ENCODE data around the gene PHF21B.
"Not testable (repeated sequence)": the region's sequence is repeated elsewhere in the genome, so short reads cannot be mapped to it uniquely, and the experiment has no call there.

The PHF21B gene

DNA sequence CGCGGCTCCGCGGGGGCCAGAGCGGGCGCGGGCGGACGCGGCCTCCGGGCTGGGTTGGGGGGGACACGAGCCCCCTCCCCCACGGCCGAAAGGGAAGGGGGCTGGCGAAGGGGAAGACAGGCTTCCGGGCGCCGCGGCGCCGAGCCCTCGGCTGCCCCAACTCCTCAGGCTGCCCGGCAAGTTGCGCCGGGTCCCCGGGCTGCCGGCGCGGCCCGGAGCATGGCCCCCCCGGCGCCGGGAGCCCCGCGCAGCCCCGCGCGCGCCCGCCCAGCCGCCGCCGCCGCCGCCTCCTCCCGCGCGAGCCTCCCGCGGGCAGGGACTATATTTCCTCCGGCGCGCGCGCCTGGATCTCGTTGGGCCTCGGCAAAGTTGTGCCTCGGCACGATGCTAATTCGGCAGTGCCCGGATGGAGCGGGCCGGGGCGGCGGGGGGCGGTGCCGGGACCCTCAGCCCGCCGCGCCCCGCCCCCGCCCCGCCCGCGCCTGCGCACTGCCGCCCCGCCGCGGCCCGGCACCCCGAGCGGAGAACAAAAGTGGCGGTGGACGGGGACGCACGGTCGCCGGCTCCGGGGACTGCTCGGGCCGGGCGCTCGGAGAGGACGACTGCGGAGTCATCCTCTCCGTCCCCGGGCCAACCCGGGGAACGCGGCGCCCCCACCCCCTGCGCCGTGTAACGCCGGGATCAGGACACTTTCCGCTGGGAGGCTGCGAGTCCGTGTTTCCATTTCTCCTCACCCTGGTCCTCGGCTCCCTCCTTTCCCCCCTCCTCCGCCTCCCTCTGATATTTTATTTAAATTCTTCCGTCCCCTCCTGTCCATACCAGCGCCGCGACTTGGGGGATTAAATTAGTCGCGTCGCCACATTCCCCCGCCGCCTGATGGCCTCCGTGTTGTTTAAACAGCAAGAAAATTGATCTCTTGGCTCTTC, at the start of gene PHF21B:
TSS of gene PHF21B (minus strand) at position 400 of the 926 bp plus-strand sequence. CDS start 456 bp downstream, outside the sequence.
- DNase-seq, result no peak

DNA sequence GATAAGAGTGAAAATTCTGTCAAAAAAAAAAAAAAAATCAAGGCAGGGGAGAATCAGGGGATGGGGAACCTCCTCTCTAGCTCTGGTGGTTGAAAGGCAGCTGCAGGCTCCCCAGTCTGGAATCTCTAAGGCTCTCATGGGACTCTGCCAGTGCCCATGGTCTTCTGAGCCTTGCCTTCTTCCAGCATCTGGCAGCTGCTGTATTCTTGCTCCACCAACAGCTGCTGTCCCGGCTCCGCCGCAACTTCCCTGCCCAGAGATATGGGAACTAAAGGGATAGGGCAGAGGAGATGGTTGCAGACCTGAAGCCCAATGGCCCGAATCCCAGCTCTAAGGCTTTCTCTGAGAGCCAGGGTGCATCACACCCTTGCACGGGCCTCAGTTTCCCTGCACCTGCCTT, 49.5 kb upstream of the PHF21B start:
- DNase-seq, result no peak

DNA sequence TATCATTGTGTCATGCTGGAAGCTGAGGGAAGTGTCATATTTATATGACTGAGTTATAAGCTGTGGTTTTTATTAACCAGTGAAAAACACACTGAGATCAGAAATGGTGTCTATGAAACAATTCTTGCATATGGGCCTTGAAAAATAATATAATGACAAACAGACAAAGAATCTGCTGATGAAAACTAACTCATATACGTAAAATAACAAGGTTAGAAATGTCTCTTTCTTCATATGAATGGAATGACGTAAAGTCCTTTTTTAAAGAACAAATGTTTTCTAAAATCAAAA, 48.8 kb upstream of the PHF21B start:
- no peak for DNase-seq

DNA sequence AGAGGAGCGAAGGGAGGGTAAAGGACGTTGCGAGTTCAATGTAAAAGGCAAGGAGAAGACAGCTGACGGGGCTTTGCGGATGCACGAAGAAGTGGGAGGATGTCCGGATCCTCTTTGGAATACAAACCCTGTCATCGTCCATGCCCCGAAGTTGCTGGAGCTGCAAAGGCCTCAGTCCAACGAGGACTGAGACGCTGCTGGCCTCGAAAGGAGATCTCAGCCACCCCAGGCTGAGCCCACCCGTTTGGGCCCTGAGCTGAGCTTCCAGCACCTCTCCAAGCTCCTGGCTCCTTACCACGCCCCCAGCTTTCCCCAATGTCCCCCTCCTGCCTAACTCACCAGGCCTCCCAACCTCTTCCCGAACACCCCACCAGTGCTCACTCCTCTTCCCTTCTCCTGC, 46.1 kb upstream of the PHF21B start:
- no peak for DNase-seq

DNA sequence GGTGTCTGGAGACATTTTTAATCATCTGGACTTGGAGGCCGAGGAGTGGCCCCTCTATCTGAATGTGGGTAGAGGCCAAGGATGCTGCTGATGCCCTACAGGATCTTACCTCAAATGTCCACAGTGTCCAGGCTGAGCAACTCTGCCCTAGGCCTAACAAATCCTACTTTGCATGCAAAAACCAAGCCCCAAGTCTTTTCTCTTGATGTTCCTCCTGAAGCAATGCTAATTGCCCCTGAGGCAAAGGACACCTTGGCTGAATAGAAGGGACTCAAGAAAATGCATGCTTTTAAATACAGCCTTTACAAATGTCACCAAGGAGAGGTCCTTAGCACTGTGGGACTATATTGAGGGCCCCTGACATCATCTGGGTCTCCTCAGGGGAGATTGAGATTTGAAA, 43.8 kb upstream of the PHF21B start:
- no peak for DNase-seq

DNA sequence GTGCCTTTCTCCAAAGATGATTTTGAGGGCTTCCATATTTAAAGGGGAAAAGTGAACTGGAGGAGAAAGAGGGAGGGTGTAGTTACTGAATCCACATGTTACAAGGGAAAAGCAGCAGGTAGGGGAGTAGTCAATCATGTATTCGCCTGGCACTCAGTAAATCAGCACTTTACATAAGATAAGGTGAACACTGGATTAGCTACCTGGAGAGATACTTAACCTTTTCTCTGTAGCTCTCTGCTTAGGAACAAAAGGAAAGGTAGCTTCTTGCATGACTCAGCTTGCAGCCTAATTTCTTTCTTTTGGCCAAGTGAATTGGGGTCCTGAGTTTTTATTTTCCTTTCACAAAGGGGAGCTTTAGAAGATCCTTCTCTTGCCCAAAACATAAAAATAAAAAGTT, 43.3 kb upstream of the PHF21B start:
- DNase-seq, result no peak

DNA sequence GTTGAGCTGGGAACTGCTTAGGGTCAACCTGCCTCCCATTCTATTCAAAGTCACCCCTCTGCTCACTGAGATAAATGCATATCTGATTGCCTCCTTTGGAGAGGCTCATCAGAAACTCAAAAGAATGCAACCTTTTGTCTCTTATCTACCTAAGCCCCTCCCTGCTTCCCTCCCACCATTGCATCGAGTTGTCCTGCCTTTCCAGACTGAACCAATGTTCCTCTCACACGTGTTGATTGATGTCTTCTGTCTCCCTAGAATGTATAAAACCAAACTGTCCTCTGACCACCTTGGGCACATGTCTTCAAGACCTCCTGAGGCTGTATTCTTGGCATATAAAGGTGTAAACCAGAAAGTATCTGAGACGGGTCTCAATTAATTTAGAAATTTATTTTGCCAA, 42.9 kb upstream of the PHF21B start:
- not testable (repeated sequence) for DNase-seq

DNA sequence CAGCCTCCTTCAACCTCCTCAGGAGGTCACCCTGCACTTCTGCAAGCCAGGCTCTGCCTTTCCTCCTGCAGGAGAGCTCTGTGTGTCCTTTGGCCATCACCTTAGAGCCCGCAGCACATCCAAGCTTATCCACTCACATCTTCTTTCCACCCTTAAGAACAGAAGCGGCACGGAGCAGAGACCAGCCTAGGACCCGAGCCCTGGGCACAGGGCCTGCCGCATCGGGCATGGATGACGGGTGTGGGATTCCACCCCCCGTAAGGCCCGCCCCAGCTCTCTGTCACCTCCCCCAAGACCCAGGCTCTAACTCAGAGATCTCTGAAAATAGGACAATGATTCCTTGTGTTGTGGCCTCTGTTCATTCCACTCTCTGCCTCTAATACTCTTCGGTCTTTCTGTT, 42.1 kb upstream of the PHF21B start:
- no peak for DNase-seq

DNA sequence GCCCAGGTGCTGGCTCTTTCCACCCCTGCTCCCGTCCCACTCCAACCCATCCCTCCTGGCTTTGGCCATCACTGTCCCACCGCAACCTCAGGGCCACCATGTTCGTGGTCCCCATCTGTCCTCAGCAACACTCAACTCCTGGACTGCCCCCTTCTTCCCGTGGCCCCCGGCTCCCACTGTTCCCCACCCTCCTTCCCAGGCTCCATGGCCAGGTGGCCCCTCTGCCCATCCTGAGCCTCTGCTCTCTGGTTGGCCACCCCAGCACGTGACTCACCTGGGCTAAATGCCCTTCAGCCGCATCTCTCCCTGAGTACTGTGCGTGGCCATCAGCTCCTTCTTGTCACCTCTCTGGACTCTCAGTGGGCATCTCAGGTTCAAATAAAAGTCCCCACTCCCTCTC, 41.6 kb upstream of the PHF21B start:
- DNase-seq, result no peak

DNA sequence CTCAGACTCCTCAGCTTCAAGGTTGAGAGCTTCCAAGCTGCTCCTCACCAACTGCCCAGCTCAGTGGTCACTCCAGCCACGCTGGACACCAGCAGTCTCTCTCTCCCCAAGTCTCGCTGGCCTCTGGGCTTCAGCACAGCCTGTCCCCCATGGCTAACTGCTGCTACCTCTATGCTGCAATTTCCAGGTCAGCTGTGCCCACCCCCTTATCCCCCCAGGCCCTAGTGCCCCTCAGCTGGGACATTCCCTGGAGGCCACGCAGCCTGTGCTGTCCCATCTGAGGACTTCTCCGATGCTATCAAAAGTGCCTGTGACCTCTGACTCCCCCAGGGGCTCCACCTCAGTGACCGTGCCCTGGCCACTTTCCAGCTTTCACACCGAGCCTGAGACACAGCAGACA, 37.5 kb upstream of the PHF21B start:
- DNase-seq, result no peak

DNA sequence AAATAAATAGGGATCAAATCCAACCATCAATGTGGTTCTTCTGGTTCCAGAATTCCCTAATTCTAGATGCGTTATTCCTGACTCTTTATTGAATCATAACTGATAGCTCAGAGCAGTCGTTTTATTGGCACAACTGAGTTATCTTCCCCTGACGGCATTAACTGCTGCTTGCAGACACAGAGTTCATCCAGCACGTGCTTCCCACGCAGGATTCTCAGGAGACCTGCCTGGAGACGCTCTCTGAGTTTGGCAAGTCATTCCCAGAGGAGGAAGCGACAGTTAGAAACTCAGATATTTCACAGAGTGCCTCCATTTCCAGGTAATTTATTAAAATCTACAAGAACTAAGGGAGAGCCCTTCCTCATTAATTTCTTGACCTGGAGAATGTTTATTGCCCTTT, 35.4 kb upstream of the PHF21B start:
- DNase-seq, result no peak

DNA sequence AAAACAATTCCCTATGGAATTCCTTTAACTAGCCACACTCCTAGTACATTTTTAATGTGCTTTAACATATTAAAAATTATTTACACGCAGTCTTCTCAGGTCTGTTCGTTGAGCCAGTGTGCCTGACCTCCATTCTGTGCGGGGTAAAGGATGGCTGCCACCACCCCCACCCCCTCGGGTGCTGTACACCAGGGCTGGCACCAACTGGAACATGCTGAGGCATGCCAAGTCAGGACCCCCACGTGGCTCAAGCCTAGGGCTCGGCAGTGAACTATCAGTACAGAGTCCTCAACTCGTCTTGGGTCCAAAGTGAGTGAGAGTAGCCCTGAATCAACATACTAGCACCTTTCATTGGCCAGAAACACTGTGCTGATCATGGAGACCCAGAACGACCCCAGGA, 32.5 kb upstream of the PHF21B start:
- DNase-seq, result no peak

DNA sequence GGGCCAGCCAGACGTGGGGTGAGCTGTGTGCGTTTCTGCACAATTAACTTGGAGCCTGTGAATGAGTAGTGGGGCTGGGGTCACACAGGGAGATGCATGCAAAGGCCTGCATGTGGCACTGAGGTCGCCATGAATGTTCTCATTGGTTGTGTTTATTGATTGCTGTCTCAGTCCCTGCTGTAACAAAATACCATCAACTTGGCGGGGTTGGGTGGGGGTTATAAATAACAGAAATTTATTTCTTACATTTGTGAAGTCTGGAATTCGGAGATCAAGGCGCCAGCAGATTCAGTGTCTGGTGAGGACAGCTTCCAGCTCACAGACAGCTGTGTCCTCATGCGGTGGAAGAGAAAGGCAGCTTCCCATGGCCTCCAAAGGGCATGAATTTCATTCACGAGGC, 29.3 kb upstream of the PHF21B start:
- DNase-seq, result no peak

DNA sequence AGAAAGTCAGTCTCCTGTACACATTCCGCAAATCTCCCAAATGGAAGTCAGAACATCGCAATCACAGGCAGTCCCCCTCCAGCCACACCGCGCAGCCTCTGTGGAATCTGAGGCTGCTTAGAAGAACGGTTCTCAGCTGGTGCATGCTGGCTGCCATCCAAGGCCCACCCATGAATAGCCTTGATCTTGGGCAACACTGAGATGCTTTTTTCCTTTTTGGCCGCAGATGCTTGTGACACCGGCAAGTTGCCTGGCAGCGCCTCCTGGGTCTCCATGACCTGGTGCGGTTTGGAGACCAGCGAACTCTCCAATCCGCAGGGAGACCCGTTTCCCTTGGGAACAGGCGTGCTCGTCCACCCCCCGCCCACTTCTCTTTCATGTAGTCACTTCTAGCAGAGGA, 26.3 kb upstream of the PHF21B start:
- no peak for DNase-seq

DNA sequence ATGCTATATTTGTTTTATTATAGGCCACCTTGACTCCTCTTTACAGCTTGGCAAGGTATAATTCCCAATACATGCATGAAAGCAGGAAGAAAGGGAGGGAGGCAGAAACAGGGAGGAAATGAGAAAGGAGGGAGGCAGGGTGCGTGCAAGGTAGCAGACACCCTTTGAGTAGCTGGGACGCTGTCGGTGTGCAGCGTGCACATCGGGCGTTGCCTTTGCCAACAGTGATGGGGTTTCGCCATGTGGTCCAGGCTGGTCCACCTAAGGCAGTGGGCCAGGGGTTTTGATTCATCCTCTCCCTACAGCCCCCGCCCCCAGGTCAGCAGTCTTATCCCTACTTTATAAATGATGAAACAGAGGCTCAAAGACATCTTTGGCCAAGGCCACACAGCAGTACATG, 25.0 kb upstream of the PHF21B start:
- no peak for DNase-seq

DNA sequence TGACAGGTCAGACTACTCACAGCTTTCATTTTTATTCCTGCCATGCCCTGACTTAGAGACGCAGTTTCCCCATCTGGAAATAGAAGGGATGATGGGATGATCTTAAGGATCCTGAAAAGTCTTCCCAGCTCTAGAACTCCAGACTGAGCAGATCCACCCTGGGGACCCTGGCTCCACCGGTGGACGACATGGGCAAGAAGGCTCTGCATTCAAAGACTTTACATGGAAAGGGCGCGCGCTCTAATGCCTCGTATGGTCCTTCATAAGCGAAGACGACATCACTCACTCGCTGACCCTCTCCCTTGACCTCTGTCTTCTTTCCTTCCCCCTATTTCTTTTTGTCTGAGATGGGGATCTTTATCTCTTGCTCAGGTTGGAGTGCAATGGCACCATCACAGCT, 24.4 kb upstream of the PHF21B start:
- no peak for DNase-seq

DNA sequence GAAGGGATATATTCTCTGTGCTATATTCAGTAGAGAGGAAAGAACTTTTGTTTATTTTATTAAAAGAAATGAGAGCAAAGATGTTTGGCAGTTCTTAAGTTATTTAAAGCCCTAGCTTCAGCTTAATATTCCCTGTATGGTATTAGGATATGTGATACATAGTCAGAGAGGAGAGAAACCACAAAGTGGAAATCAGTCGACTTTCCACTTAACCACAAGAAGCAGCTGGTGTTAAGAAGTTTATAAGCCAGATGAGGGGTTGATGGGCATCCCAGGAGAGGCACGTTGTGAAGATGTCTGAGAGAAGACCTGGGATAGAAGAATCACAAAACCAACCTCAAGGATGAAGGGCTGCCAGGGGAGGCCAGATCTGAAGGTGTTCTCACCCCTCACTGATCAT, 23.3 kb upstream of the PHF21B start:
- DNase-seq, result no peak

DNA sequence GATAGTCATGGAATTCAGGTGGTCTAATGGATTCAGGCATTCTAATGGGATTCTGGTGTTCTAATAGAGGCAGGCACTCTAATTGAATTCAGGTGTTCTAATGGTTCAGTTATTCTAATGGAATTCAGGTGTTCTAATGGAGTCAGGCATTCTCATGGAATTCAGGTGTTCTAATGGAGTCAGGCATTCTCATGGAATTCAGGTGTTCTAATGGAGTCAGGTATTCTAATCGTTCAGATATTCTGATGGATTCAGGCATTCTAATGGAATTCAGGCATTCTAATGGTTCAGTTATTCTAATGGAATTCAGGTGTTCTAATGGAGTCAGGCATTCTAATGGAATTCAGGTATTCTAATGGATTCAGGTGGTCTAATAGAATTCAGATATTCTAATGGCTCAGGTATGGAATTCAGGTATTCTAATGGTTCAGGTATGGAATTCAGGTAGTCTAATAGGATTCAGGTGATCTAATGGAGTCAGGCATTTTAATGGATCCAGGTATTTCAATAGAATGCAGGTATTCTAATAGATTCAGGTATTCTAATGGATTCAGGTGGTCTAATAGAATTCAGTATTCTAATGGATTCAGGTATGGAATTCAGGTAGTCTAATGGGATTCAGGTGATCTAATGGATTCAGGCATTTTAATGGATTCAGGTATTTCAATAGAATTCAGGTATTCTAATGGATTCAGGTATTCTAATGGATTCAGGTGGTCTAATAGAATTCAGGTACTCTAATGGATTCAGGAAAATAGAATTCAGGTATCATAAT, 22.0 kb upstream of the PHF21B start:
- DNase-seq, result no peak

DNA sequence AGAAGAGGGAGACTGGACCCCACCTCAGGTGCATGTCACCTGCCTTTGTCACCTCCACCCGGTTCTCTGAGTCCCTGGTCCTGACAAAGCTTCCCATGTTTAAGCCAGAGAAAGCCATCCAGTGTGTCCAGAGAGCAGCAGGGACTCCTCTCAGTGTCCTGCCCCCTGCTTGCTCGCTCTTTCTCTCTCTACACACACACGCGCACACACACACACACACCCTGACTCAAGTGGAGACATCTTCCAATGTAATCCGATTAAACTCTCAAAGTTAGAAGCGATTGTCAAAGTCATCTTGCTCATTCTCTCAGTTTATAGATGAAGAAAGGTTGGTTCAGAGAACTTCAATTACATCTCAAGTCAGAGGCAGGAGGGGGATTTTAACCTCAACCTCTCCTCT, 19.7 kb upstream of the PHF21B start:
- DNase-seq, result no peak

DNA sequence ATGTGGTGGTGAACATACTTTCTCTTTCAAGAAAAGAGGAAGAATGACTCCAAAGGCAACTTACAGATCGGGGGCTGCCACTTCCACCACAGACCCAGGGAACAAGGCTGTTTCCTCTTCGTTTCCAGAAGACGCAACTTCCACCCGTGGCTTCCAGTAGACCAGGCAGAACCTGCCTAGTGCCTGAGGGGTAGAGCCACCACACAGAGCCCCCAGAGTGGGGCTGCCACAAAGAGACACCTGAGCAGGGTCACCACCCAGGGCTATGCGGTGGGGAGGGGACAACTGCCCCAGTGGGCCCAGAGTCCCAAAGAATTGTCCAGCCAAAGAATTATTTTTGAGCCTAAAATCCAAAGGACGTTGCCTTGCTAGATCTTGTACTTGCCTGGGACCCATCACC, 16.7 kb upstream of the PHF21B start:
- DNase-seq, result no peak

DNA sequence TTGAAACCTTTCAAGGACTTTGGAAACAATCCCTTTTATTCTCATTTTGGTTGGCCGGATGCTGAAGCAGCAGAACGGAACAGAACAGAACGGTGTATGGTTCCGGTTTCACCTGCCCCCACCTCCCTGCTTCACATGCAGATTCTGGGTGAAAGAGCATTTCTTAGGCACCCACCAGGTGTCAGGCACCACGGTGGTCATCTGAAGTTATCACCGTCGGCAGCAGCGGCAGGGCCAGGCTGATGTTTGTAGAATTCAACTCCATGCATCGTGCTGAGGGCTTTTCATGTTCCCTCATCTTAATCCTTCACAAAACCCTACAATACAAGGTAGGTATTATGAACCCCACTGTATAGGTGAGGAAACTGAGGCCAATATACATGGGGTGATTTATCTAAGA, 13.6 kb upstream of the PHF21B start:
- DNase-seq, result no peak

DNA sequence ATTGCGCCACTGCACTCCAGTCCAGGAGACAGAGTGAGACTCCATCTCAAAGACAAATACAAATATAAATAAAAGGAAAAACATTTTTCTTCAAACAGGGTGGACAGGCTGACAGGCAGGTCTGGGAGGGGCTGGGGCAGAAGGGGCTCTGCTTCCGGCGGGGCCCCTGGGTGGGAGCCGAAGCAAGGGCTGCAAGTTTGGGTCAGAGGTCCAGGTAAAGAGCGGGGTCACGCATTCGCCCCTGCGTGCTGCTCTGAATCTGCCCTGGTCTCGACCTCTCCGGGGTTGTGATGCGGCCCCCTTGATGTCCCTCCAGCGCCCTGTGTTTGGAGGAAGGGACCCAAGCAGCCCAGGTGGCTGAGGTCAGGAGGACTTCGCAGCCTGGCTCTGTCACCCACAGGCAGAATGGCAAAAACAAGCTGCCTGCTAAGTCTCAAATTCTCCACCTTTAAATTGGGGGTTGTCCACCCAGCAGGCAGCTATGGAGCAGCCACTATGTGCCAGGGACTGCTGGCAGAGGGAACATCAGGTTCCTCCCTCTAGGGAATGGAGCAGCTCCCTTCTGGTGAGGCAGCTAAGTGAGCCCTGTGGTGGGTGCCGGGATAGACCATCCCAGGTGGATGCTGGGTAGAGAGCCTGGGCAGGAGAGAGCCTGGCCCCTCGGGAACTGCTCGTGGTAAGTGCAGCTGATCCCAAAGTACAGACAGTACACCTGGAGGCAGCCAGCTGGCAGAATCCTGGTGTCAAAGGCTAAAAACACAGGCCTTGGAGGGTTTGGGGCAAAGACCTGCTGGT, 10.3 kb upstream of the PHF21B start:
- DNase-seq, result no peak

DNA sequence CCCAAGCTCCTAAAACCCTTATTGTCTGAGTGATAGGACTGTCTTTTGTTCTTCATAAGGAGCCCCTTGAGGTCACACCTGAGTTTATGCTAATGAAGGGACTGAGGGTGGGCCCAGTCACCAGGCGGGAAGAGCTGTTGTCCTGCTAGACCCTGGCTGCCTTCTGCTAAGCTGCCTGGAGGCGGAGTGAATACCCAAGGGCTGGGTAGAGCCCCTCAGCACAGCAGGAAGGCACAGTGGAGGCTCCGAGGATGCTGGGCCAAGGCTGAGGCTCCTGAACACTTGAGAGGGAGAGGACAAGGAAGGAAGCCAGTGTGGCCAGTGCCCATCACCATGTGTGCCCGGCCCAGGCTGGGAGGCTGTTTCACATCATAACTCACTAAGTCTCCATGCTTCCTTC, 4.8 kb upstream of the PHF21B start:
- no peak for DNase-seq

DNA sequence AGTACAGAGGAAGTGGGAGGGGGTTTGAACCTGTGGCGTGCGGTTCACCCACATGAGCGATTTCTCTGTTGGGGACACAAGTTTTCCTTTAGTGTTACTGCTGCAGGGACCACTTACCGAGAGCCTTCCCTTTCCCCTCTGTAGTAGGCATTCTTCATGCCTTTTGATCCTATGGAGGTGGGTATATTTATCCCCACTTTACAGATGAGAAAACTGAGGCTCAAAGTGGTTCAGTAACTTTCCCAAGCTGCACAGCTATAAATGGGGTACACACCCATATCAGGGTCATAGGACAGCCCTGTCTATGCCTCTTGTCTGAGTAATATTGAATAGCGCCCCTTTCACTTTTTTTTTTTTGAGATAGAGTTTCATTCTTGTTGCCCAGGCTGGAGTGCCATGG, 3.3 kb upstream of the PHF21B start:
- DNase-seq, result no peak
